Gastroesophageal sphincter (tissue), 3 donors: ENCODE results near the gene HEPHL1.

Experiments
- CTCF ChIP-seq, 4 experiments: fragments of 200-600 bp in 2 of 4; fragments of 450-650 bp in 2 of 4; sonication (generic) in 1 of 4; IDR thresholded peaks; one replicate each; pipeline ENCODE4 v1.5.1; 2017 to 2019; ENCODE audit warnings: antibody characterized with exemption in 4 of 4, mild to moderate bottlenecking in 2 of 4, moderate library complexity in 2 of 4
- POLR2A ChIP-seq, 2 donors: fragments of 450-650 bp; IDR thresholded peaks; one replicate each; pipeline ENCODE4 v1.6.1; 2017; ENCODE audit warnings: antibody characterized with exemption in 2 of 2, mild to moderate bottlenecking in 2 of 2, moderate library complexity in 1 of 2
- POLR2AphosphoS5 ChIP-seq: sonication (generic); formaldehyde crosslinking; IDR thresholded peaks from one replicate; pipeline ENCODE4 v1.6.1; 2017; ENCODE audit warnings: antibody characterized with exemption

GRCh38 chr11:94128746-94129511, 107.8 kb downstream of the HEPHL1 start, which contains the start of gene PANX1:
- peak; percentile 48 to 63 for TF ChIP-seq POLR2A (IDR thresholded peaks at IDR 0.05)
- TF ChIP-seq CTCF (IDR thresholded peaks at IDR 0.05), result peak in 2 of 4 experiments; percentile 5 to 36
- peak; percentile 75 for TF ChIP-seq POLR2AphosphoS5
